Ovary (tissue), 9 donors: ENCODE results near the gene PCDHGC3. TPM values are rescaled to one million over a fixed set of nuclear protein-coding genes. Genes with fewer than 3 reads are reported as not detected.

Source experiments
- DNase-seq, 5 donors: peaks; one replicate each; pipeline ENCODE4 v3.0.0-alpha.2; 2019 to 2020
- H3K27ac ChIP-seq, 2 donors: fragments of 200-600 bp; one replicate each; pipeline versions ENCODE4 v1.5.1 to v1.8.0; 2019 to 2022
- H3K27me3 ChIP-seq: fragments of 200-600 bp; one replicate; pipeline ENCODE4 v1.8.0; 2022
- H3K36me3 ChIP-seq: fragments of 200-600 bp; sonication (generic); one replicate; pipeline ENCODE4 v1.5.1; 2019
- H3K4me1 ChIP-seq: one replicate; pipeline ENCODE4 v1.8.1; 2013; ENCODE audit warnings: mild to moderate bottlenecking, moderate library complexity; ENCODE audit not compliant: insufficient read depth
- H3K4me3 ChIP-seq: fragments of 200-600 bp; sonication (generic); one replicate; pipeline ENCODE4 v1.5.1; 2017
- H3K9me3 ChIP-seq, 2 donors: fragments of 200-600 bp in 1 of 2; sonication (generic) in 1 of 2; one replicate each; pipeline versions ENCODE4 v1.5.1 to v1.8.1; 2013 to 2019; ENCODE audit warnings: mild to moderate bottlenecking in 1 of 2, moderate library complexity in 1 of 2
- CTCF ChIP-seq, 3 donors: fragments of 450-650 bp in 2 of 3; fragments of 200-600 bp in 1 of 3; IDR thresholded peaks; one replicate each; pipeline versions ENCODE4 v1.5.1 to v1.8.0; 2016 to 2022; ENCODE audit warnings: antibody characterized with exemption in 3 of 3, mild to moderate bottlenecking in 1 of 3
- EP300 ChIP-seq: sonication (generic); formaldehyde crosslinking; IDR thresholded peaks from one replicate; pipeline ENCODE4 v1.6.1; 2017; ENCODE audit warnings: antibody characterized with exemption
- POLR2A ChIP-seq: fragments of 450-650 bp; IDR thresholded peaks from one replicate; pipeline ENCODE4 v1.6.1; 2017; ENCODE audit warnings: antibody characterized with exemption, mild to moderate bottlenecking, moderate library complexity
- WGBS, 3 donors: extraction: QIAGEN DNeasy Blood & Tissue Kit in 1 of 3; methylation state at CpG; one replicate each; pipeline versions ENCODE4 v1.1.5 to v1.1.7; 2013 to 2017; 5-methylcytosine and 5-hydroxymethylcytosine counted together
- intact Hi-C, 4 donors: fragments of 100-400 bp; cut with DNase I; formaldehyde crosslinking; loops; one replicate each; pipeline versions ENCODE4 v1.11.0 to v1.15.1; 2022 to 2023
- polyA plus RNA-seq, 2 donors: library from polyadenylated mRNA; stranded (reverse); fragments of 200-250 nt in 1 of 2; fragments of 350-450 nt in 1 of 2; fragmentation: Illumina TruSeq in 1 of 2; extraction: RNeasy Lipid Tissue Mini Kit (QIAGEN cat#74804) in 1 of 2; gene quantifications; one replicate each; pipeline ENCODE4 v1.2.3, GENCODE V29; 2013 to 2014
- total RNA-seq, 7 donors: library from RNA; depleted of rRNA in 2 of 7; stranded (reverse); fragments of >200 nt in 2 of 7; fragmentation: NEBNext Ultra II Directional in 3 of 7; extraction: Animal tissue kit (Norgen Biotek cat#: 25700) in 3 of 7; gene quantifications; one replicate each; pipeline versions ENCODE4 v1.1.0 to v1.2.4, GENCODE V29; 2016 to 2023
- donor health status: DM: no; HTN: no; CAD: no; lungs with moderate emphysema.
- donor health status: DM: no; HTN: no; CAD: no.
- donor health status: Bipolar disorder and iron deficiency.
- donor health status: DM: yes; HTN: yes; CAD: no.
- donor health status: DM: no; HTN: no; CAD: no.
- donor health status: DM: yes; HTN: yes; CAD: no.

PCDHGC3 gene
- total and polyA plus RNA-seq, 9 donors = 19.6 to 92.9 (median 67.7) TPM

- Histone ChIP-seq H3K4me1 (peaks cover 6% of the 10 kb centered on the region), H3K27me3 (no peaks in the 10 kb centered on the region), H3K4me3 (peak overlapping the region; percentile 64), H3K9me3 (no peaks in the 10 kb centered on the region), H3K27ac (peak overlapping the region; percentile 57 to 82), H3K36me3 (no peaks in the 10 kb centered on the region)
- intact Hi-C loops = loop anchor here in 3 of 4 donors (5.0 kb wide), 3 partner anchors 37 to 48 kb away; partner anchors contain the start of gene PCDHGC3 (in 2 of the 3)
- 48 to 49% (median 49%) methylated on average over 6 of the region's 6 CpGs for WGBS, 3 donors
- DNase-seq = no peak
- TF ChIP-seq EP300 = no peak
- no peak for TF ChIP-seq POLR2A
- TF ChIP-seq CTCF (IDR thresholded peaks at IDR 0.05) = no peak
These were observed 38.8 kb downstream of the PCDHGC3 start for GRCh38 chr5:141514330-141515133.

- 77 to 84% (median 78%) methylated on average over 3 of the region's 3 CpGs for WGBS, 3 donors
- intact Hi-C loops = loop anchor here in 1 of 4 donors (5.0 kb wide), 1 partner anchor 42 kb away; no protein-coding TSS in a partner anchor
- no peaks in the 10 kb centered on the region for H3K27me3 ChIP-seq
- H3K9me3 ChIP-seq = no peaks in the 10 kb centered on the region
- no peak for DNase-seq
- H3K4me3 ChIP-seq = no peak overlapping the region
- TF ChIP-seq POLR2A (no peak), EP300 (no peak), CTCF (IDR thresholded peaks at IDR 0.05) (no peak)
- peaks cover 6% of the 10 kb centered on the region for H3K4me1 ChIP-seq
- H3K27ac ChIP-seq = peak overlapping the region in 1 of 2 donors; percentile 3
- H3K36me3 ChIP-seq = no peaks in the 10 kb centered on the region
These were observed 39.4 kb downstream of the PCDHGC3 start for GRCh38 chr5:141515141-141515540.

GRCh38 chr5:141515946-141516671 is 40.3 kb downstream of the PCDHGC3 start:
- TF ChIP-seq CTCF (IDR thresholded peaks at IDR 0.05) = no peak
- Histone ChIP-seq H3K27me3 (no peaks in the 10 kb centered on the region), H3K36me3 (no peaks in the 10 kb centered on the region), H3K27ac (peak overlapping the region in 1 of 2 donors; percentile 3), H3K4me3 (no peak overlapping the region), H3K4me1 (peaks cover 6% of the 10 kb centered on the region), H3K9me3 (no peaks in the 10 kb centered on the region)
- no peak for DNase-seq
- intact Hi-C loops = loop anchor here in 1 of 4 donors (5.0 kb wide), 1 partner anchor 41 kb away; no protein-coding TSS in a partner anchor
- 71 to 76% (median 72%) methylated on average over 4 of the region's 4 CpGs for WGBS, 3 donors

GRCh38 chr5:141516672-141517025 is 40.9 kb downstream of the PCDHGC3 start:
- intact Hi-C loops = loop anchor here in 1 of 4 donors (5.0 kb wide), 1 partner anchor 41 kb away; no protein-coding TSS in a partner anchor
- Histone ChIP-seq H3K27me3 (no peaks in the 10 kb centered on the region), H3K4me1 (peaks cover 6% of the 10 kb centered on the region), H3K4me3 (no peak overlapping the region), H3K27ac (no peak overlapping the region), H3K36me3 (no peaks in the 10 kb centered on the region), H3K9me3 (no peaks in the 10 kb centered on the region)
- 90 to 97% (median 93%) methylated on average over 8 of the region's 8 CpGs for WGBS, 3 donors
- TF ChIP-seq POLR2A = no peak
- no peak for TF ChIP-seq CTCF (IDR thresholded peaks at IDR 0.05)
- no peak for TF ChIP-seq EP300
- no peak for DNase-seq
